Glomerular endothelial cell (primary cell): Measurements from ENCODE around the gene BCKDHA. TPM values are rescaled to one million over a fixed set of nuclear protein-coding genes. Genes with fewer than 3 reads are reported as not detected.
"Not testable (repeated sequence)": the region's sequence is repeated elsewhere in the genome, so short reads cannot be mapped to it uniquely, and the experiment has no call there.

Experiments used
- DNase-seq: peaks from one replicate; pipeline ENCODE4 v3.0.0-alpha.2; 2011; ENCODE audit warnings: low read depth, low spot score; ENCODE audit errors: extremely low read depth
- total RNA-seq: library from RNA; depleted of rRNA; stranded (reverse); fragments of >200 nt; gene quantifications from 2 replicates; pipeline ENCODE4 v1.2.3, GENCODE V29; 2015

Gene BCKDHA
- total RNA-seq, 1 donor from 2014 or later, result 27.0 TPM

GRCh38 chr19:41442473-41443355, 45.1 kb downstream of the BCKDHA start, which contains the start of gene ERICH4:
Gene ERICH4 (plus strand): TSS chr19:41443156. CDS start chr19:41443170, 14 bp downstream.
- no peak for DNase-seq

- no peak for DNase-seq
Measured at GRCh38 chr19:41443813-41444455, 46.3 kb downstream of the BCKDHA start.

GRCh38 chr19:41445575-41445974, 48.0 kb downstream of the BCKDHA start:
- DNase-seq, result no peak

DNA sequence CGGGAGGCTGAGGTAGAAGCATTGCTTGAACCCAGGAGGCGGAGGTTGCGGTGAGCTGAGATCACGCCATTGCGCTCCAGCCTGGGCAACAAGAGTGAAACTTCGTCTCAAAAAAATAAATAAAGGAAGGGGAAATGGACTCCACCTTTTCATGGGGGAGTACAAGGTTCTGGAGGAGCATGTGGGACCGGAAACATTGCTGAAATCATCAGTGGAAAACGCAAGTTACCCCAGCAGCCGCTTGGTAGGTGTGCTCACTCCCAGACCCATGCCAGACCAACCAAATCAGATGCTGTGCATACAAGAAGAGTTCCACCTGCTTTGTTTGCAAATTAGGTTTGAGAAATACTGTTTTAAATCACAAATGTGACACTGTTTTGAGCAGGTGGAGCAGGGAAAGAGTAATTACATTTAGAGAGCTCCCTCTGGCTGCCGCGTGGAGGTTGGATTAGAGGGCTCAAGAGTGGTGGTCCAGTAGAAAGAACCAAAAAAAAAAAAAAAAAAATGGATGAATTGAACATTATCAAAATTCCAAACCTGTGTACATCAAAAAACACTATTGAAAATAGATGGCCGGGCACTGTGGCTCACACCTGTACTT, 50.2 kb downstream of the BCKDHA start:
- no peak for DNase-seq

DNA sequence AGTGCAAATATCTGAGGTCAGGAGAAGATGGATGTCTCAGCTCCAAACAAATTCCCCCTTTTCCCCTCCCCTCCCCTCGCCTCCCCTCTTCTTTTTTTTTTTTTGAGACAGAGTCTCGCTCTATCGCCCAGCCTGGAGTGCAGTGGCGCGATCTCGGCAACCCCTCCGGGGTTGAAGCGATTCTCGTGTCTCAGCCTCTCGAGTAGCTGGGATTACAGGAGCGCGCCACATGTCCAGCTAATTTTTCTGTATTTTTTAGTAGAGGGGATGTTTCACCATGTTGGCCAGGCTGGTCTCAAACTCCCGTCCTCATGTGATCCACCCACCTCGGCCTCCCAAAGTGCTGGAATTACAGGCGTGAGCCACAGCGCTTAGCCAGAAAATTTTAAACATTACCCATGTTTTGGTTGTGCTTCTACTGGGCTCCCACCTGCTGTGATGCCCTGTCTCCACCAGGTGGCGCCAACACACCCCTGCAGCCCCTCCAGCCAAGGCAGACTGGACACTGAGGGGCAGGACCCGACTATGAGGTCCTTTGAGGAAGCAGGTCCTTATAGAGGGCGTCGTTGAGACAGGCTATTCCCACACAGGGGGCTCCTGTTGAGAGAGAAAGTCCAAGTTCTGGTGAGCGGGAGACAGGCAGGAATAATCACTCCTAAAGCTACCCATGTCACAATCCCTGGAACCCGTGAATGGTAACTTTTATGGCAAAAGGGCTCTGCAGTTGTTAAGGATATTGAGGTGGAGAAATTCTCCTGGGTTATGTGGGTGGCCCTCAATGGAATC, 51.7 kb downstream of the BCKDHA start:
- DNase-seq, result peak; percentile 34

- DNase-seq, result no peak
Measured at GRCh38 chr19:41449865-41450178, 52.2 kb downstream of the BCKDHA start.

DNA sequence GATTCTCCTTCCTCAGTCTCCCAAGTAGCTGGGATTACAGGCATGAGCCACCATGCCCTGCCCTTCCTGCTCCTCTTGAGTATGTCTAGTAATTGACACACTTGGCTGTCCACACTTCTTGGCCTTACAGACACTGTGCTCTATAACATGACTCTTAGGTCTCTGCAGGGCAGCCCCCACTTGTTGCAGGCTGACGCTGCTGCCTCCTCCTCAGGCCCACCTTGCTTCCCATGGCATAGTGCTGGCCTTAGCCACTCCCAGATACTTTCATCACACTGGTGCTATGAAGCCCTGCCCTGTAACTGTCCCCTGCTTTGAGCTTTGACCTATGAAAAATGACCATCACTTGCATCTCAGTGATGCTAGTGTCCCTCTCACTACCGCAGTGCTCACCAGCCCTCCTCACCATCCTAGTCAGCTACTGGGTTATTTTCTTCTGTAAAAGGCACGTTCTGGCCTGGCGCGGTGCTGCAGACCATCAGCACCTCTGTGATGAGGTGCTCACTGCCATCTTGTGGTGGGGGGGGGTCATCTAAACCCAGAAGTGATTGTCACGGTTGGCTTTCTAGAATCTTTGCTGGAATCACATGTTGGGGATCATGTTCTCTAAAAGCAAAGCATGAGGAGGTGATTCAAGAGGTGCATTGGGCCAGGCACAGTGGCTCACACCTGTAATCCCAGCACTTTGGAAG, 55.1 kb downstream of the BCKDHA start:
- DNase-seq, result no peak

DNA sequence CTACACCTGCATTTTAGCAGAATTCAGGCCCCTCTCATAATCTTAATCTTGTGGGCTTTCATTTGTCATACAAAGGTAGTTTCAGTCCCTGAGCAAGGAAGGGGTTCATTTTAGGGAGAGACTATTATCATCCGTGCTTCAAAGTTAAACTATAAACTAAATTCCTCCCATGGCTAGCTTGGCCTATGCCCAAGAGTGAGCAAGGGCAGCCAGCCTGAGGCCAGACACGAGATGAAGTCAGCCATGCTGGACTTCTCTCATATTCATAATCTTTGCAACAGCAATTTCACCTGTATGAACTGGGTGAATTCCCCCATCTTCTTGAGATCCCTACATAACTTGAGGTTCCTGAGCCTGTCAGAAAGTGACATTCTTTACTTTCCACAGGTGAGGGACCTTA, 58.3 kb downstream of the BCKDHA start:
- DNase-seq, result no peak

GRCh38 chr19:41456342-41456918, 58.8 kb downstream of the BCKDHA start:
- DNase-seq, result no peak

GRCh38 chr19:41457241-41457640, 59.6 kb downstream of the BCKDHA start:
- DNase-seq, result no peak

DNA sequence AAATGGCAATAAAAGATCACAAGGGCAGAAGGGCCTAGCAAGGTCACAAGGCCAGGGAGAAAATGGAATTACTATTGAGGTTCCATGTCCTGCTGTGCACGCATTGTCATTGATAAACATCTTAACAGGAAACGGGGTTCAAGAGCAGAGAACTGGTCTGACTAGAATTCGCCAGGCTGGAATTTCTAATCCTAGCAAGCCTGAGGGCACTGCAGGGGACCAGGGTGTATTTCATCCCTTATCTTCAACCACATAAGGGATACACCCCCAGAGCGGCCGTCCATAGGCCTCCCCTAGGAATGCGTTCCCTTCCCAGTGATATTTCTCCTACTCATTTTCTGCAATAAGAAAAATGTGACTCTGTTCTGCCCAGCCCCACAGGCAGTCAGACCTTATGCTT, 64.9 kb downstream of the BCKDHA start:
- no peak for DNase-seq

DNA sequence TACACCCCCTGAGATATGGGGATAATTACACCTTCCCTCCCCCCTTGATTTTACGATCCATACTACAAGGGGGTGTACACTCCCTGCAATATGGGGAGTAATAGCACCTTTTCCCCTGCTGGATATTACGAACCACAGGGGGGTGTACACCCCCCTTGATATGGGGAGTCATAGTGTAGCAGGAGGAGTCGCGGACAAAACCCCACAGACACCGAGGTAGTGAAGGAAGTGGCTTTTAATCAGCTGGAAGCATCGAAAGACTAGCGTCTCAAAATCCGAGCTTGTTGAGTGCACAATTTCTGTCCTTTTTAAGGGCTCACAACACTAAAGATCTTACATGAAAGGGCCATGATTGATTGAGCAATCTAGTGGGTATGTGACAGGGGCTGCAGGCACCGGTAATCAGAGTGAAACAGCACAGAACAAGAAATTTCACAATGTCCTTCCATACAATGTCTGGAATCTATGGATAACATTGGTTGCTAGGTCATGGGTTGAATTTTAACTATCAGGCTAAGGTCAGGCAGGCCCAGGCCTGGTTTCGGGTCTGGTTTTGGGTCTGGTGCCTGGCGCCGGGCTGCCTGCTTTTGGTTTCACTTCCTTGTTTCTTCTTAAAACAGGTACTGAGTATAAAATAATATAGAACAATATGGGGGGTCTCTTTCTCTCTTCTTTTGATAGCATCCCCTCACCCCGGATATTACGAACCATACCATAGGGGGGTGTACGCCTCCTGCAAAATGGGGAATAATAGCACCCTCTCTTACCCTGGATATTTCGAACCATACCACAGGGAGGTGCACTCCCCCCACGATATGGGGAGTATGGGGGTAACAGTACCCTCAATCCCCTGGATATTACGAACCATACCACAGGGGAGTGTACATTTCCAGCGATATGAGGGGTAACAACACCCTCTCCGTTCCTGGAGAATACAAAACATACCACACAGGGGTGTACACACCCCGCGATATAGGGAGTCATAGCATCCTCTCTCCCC, 65.9 kb downstream of the BCKDHA start:
- not testable (repeated sequence) for DNase-seq

Other genes with a start within 250 kb of the BCKDHA start
- 0.88 and 9.1 TPM in 2 replicates for gene CYP2S1, start 204.6 kb upstream of the BCKDHA start, total RNA-seq
- 64.5 and 89.8 TPM in 2 replicates for gene AXL, start 178.6 kb upstream of the BCKDHA start, total RNA-seq
- gene HNRNPUL1, start 133.4 kb upstream of the BCKDHA start, total RNA-seq, result 135 and 217 TPM in 2 replicates
- gene CCDC97, start 87.6 kb upstream of the BCKDHA start, total RNA-seq, result 10.9 and 16.3 TPM in 2 replicates
- gene TGFB1, start 43.9 kb upstream of the BCKDHA start, total RNA-seq, result 59.4 and 176 TPM in 2 replicates
- 7.6 and 8.2 TPM in 2 replicates for gene B9D2, start 33.7 kb upstream of the BCKDHA start, total RNA-seq
- 9.4 and 10.1 TPM in 2 replicates for gene TMEM91, start 21.3 kb upstream of the BCKDHA start, total RNA-seq
- 16.7 and 17.0 TPM in 2 replicates for gene EXOSC5, start 459 bp upstream of the BCKDHA start, total RNA-seq
- 0.19 and 5.5 TPM in 2 replicates for gene B3GNT8, start 29.6 kb downstream of the BCKDHA start, total RNA-seq
- gene DMAC2, start 42.1 kb downstream of the BCKDHA start, total RNA-seq, result 45.2 and 50.2 TPM in 2 replicates
- gene ERICH4, start 45.3 kb downstream of the BCKDHA start, total RNA-seq, result not detected in 2 replicates
- 8.8 and 9.7 TPM in 2 replicates for gene CEACAM21, start 178.3 kb downstream of the BCKDHA start, total RNA-seq
- not detected in 2 replicates for gene CEACAM4, start 229.3 kb downstream of the BCKDHA start, total RNA-seq